NCI-H2227 (cell line): ENCODE results near the gene HSPG2.
"Not testable (repeated sequence)": the region's sequence is repeated elsewhere in the genome, so short reads cannot be mapped to it uniquely, and the experiment has no call there.

Source experiments
- DNase-seq: peaks from one replicate; lab custom pipeline; 2025; ENCODE audit not compliant: unreplicated experiment; lab: John Stamatoyannopoulos, UW

The HSPG2 gene

GRCh38 chr1:21914880-21915640, 22.1 kb downstream of the HSPG2 start:
- no peak for DNase-seq

GRCh38 chr1:21914450-21914849, 22.7 kb downstream of the HSPG2 start:
- no peak for DNase-seq

GRCh38 chr1:21913763-21914162, 23.3 kb downstream of the HSPG2 start:
- DNase-seq: no peak

GRCh38 chr1:21913258-21913657, 23.9 kb downstream of the HSPG2 start:
- DNase-seq: no peak

GRCh38 chr1:21912038-21912758, 24.9 kb downstream of the HSPG2 start:
- DNase-seq: no peak

GRCh38 chr1:21911205-21912001, 25.7 kb downstream of the HSPG2 start:
- no peak for DNase-seq

- DNase-seq: no peak
Measured at GRCh38 chr1:21910558-21911204, 26.4 kb downstream of the HSPG2 start.

- DNase-seq: no peak
Measured at GRCh38 chr1:21909787-21910503, 27.2 kb downstream of the HSPG2 start.

- no peak for DNase-seq
Measured at GRCh38 chr1:21909286-21909759, 27.8 kb downstream of the HSPG2 start.

- not testable (repeated sequence) for DNase-seq
Measured at GRCh38 chr1:21907737-21908534, 29.2 kb downstream of the HSPG2 start.

- no peak for DNase-seq
Measured at GRCh38 chr1:21907079-21907418, 30.1 kb downstream of the HSPG2 start.

- DNase-seq: no peak
Measured at GRCh38 chr1:21906173-21907078, 30.7 kb downstream of the HSPG2 start.

- no peak for DNase-seq
Measured at GRCh38 chr1:21904704-21905520, 32.2 kb downstream of the HSPG2 start.

GRCh38 chr1:21904454-21904703, 32.7 kb downstream of the HSPG2 start:
- DNase-seq: no peak

GRCh38 chr1:21903638-21904453, 33.3 kb downstream of the HSPG2 start:
- DNase-seq: no peak

GRCh38 chr1:21902026-21903012, 34.8 kb downstream of the HSPG2 start:
- no peak for DNase-seq
